Measurements from ENCODE around the gene EHF.

Gene EHF

DNA sequence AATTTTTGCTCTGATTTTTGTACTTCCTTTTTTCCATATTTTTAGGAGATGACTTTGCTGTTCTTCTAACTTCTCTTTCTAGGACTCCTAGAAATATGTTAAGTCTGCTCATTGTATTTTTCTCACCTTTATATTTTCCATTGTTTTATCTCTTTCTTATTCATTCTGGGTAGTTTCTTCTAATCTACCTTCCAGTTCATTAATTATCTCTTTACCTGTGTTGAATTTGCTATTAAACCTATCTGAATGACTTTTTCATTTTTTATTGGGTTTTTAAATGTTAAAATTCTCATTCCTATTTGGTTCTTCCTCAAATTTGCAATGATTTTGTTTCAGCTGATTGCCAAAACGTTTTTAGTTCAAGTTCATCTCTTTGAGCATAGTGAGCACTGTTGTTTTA is 27.8 kb upstream of the EHF start:
- TF ChIP-seq, protein P1, sequence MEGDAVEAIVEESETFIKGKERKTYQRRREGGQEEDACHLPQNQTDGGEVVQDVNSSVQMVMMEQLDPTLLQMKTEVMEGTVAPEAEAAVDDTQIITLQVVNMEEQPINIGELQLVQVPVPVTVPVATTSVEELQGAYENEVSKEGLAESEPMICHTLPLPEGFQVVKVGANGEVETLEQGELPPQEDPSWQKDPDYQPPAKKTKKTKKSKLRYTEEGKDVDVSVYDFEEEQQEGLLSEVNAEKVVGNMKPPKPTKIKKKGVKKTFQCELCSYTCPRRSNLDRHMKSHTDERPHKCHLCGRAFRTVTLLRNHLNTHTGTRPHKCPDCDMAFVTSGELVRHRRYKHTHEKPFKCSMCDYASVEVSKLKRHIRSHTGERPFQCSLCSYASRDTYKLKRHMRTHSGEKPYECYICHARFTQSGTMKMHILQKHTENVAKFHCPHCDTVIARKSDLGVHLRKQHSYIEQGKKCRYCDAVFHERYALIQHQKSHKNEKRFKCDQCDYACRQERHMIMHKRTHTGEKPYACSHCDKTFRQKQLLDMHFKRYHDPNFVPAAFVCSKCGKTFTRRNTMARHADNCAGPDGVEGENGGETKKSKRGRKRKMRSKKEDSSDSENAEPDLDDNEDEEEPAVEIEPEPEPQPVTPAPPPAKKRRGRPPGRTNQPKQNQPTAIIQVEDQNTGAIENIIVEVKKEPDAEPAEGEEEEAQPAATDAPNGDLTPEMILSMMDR (IDR thresholded peaks at IDR 0.05; ENCODE audit: insufficient read depth, low read depth, low read length, missing control alignments): no peak
- no peak overlapping the region for H3K4me3 ChIP-seq (ENCODE audit: low read length)
- DNase-seq (ENCODE audit: low read depth): no peak

DNA sequence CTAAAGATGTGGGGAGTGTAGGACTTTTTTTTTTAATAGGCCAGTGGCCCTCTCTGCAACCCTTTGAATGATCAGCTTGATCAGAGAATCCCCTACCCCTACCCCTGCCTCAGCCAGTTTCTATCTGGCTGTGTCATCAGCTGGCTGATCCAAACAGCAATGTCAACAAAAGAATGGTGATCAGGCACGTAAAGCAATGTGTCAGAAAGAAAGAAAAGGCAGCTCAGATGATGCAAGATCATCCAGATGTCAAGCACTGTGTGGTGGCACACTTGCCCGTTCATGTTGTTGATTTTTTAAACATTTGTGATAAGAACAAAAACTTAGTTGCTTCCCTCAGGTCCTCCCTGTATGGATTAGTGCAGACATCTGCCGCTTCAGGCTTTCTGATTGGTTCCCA is 26.3 kb upstream of the EHF start:
- H3K4me3 ChIP-seq (ENCODE audit: low read length): no peak overlapping the region
- TF ChIP-seq, protein P1 (IDR thresholded peaks at IDR 0.05; ENCODE audit: insufficient read depth, low read depth, low read length, missing control alignments): no peak
- peak; percentile 88 for DNase-seq (ENCODE audit: low read depth)

DNA sequence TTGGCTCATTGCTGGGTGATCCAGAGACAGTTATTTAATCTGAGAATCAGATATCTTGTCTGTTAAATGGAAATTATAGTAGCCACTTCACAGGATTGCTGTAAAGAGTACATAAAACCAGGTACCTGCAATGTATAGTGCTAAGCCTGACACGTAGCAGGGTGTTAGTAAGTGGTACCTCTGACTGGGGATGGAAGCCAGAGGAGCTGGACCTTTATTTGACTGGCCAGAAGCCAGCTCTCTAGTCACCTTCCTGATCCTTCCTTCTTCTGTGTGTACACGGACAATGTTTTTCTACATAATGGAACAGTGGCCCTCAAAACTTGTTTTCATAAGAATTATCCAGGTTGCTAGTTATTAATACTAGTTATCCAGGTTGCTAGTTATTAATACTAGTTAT is 25.5 kb upstream of the EHF start:
- peak; percentile 27 for DNase-seq (ENCODE audit: low read depth)
- TF ChIP-seq, protein P1 (IDR thresholded peaks at IDR 0.05; ENCODE audit: insufficient read depth, low read depth, low read length, missing control alignments): no peak
- no peak overlapping the region for H3K4me3 ChIP-seq (ENCODE audit: low read length)

DNA sequence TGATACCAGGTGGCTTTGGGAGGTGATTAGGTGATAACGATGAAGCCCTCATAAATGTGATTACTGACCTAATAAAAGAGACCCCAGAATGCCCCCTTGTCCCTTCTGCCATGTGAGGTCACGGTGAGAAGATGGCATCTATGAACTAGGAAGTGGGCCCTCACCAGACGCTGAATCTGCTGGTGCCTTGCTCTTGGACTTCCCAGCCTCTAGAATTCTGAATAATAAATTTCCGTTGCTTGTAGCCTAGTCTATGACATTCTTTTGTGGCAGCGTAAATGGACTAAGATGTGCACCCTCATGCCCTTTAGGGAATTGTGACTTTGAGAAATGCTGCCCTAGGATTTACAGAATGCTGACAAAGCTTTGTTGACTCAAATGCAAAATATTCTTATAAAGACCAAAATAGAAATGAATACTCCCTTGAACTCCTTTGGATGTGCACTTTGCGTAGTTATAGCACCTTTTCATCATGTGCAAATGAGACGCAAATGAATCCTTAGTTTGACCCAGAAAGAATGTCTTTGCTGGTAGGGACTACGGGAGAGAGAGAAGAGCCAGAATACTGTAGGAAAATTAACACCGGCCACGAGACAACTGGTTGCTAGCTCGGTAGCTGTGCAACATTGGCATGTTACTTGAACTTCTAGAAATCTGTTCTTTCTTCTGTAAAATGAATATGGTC is 24.8 kb upstream of the EHF start:
- TF ChIP-seq, protein P1 (IDR thresholded peaks at IDR 0.05; ENCODE audit: insufficient read depth, low read depth, low read length, missing control alignments): no peak
- DNase-seq (ENCODE audit: low read depth): no peak
- H3K4me3 ChIP-seq (ENCODE audit: low read length): no peak overlapping the region

DNA sequence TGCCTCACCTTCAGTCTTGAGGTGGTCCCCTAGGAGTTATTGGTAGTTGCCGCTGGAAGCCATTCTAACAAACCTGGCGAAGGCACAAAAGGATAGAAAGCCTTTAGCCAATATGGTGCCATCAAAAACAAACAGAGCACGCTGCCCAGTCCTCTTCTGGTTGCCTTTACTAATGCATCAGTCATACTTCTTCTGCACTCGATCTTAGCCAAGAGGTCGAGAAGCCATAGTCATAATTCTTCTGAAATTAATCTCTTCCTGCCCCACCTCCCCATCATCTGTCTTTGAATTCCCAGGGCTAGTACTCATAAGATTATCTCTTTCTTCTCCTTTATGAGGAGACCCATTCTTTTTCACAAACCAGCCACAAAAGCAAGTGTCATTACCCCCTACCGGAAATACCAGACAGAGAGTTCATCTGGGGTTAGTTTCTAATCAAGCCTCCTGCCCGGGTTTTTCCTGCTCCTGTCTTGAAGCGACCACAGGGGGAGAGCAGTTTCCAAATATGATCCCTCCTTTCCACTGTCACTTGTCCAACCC is 21.4 kb upstream of the EHF start:
- no peak overlapping the region for H3K4me3 ChIP-seq (ENCODE audit: low read length)
- peak; percentile 90 for DNase-seq (ENCODE audit: low read depth)

DNA sequence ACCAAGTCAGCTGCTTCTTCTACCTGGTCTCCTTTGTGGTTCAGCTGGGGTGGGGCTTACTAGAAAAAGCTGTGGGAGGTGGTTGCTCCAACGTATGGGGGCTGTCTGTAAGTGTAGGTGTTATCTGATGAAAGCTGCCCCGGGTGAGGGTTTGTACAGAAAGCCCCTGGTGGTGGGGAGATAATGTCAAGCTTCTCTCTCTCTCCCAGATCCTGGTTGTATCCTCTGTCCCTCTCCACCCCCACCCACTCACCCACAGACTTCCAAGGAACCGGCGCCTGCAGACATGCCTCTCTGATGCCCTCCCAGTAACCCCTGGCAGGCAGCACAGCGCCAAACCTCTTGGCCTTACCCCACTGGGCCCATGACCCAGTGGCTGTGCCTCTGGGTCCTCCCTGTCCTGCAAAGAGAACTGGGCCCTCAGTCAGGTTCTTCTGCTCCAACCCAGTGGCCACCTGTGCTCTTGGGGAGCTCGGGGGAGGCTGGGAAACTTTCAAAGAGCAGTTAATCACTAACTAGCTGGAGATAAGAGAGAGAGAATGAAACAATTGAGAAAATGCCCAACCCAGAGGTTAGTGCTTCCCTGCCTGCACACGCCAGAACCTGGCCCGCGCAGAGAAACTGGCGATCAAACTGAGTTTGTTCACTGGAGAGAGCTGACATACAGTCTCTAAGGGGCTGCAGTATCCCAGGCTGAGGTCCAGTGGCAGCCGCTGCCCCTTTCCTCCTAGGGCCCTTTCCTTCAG is 20.4 kb upstream of the EHF start:
- TF ChIP-seq, protein P1 (IDR thresholded peaks at IDR 0.05; ENCODE audit: insufficient read depth, low read depth, low read length, missing control alignments): no peak

More for the DNA sequence above, 21.4 kb upstream of the EHF start:
- TF ChIP-seq, protein P1 (IDR thresholded peaks at IDR 0.05; ENCODE audit: insufficient read depth, low read depth, low read length, missing control alignments): no peak

More for the DNA sequence above, 20.4 kb upstream of the EHF start:
- DNase-seq (ENCODE audit: low read depth): no peak
- H3K4me3 ChIP-seq (ENCODE audit: low read length): no peak overlapping the region
